ENCODE measurements around the gene TMEM117. TPM values are rescaled to one million over a fixed set of nuclear protein-coding genes. Genes with fewer than 3 reads are reported as not detected.

The TMEM117 gene
- total RNA-seq, 2 donors from 2014 or later, result 7.3 to 30.8 TPM

DNA sequence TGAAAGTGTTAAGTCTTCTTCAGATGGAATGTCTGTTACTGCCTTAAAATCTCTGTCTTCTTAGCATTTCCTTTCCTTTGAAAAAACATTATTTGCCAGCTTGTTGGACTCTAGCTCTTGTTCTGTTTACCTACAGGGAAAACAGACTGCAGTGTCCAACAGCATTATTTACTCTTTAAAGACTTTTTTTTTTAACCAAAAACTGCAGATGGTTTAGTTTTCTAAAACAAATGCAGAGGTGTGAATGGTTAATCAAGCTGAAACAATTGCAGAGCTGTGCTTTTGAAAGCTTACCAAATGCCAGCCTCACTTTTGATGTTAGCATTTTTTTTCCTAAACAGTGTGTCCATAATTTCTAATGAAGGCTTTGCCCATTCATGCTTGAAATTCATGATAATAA is 323.3 kb downstream of the TMEM117 start:
- Histone ChIP-seq H3K36me3 (no peaks in the 10 kb centered on the region), H3K27ac (no peak overlapping the region), H3K9me3 (no peaks in the 10 kb centered on the region), H3K4me1 (ENCODE audit: control insufficient read depth in 1 of 2, low read depth in 2 of 2) (peaks cover 4 to 11% of the 10 kb centered on the region in 2 donors), H3K27me3 (replicated peaks; ENCODE audit: insufficient read depth) (no peaks in the 10 kb centered on the region), H3K4me3 (no peak overlapping the region)
- no peak for ATAC-seq (ENCODE audit: insufficient number of reproducible peaks, low FRiP score, low read depth)
- TF ChIP-seq, protein P1, sequence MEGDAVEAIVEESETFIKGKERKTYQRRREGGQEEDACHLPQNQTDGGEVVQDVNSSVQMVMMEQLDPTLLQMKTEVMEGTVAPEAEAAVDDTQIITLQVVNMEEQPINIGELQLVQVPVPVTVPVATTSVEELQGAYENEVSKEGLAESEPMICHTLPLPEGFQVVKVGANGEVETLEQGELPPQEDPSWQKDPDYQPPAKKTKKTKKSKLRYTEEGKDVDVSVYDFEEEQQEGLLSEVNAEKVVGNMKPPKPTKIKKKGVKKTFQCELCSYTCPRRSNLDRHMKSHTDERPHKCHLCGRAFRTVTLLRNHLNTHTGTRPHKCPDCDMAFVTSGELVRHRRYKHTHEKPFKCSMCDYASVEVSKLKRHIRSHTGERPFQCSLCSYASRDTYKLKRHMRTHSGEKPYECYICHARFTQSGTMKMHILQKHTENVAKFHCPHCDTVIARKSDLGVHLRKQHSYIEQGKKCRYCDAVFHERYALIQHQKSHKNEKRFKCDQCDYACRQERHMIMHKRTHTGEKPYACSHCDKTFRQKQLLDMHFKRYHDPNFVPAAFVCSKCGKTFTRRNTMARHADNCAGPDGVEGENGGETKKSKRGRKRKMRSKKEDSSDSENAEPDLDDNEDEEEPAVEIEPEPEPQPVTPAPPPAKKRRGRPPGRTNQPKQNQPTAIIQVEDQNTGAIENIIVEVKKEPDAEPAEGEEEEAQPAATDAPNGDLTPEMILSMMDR (IDR thresholded peaks at IDR 0.05), result no peak
- no peak for DNase-seq (ENCODE audit: low spot score)

DNA sequence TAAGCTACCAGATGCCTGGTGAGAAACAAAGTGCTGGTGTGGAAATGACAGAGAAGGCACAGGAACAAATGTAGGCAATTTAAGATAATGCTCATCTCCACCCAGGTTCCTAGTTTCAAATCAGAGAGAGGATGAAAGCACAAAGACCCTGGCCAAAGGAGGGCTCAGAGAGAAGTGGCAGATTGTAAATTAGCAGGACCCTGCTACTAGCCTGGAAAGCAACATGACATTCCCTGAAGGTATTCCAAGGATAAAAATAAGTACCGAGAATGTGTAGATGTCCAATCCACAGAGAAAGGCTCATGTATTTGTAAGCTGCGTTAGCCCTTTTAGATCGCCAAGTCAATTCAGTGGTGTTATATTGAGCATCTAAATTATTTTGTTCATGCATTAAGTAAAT is 324.0 kb downstream of the TMEM117 start:
- TF ChIP-seq, protein P1 (IDR thresholded peaks at IDR 0.05), result no peak
- no peak overlapping the region for H3K4me3 ChIP-seq
- H3K27ac ChIP-seq, result no peak overlapping the region
- no peaks in the 10 kb centered on the region for H3K36me3 ChIP-seq
- DNase-seq (ENCODE audit: low spot score), result no peak
- H3K4me1 ChIP-seq (ENCODE audit: control insufficient read depth in 1 of 2, low read depth in 2 of 2), result peaks cover under 1 to 7% of the 10 kb centered on the region in 2 donors
- no peaks in the 10 kb centered on the region for H3K9me3 ChIP-seq
- ATAC-seq (ENCODE audit: insufficient number of reproducible peaks, low FRiP score, low read depth), result no peak
- no peaks in the 10 kb centered on the region for H3K27me3 ChIP-seq (replicated peaks; ENCODE audit: insufficient read depth)

DNA sequence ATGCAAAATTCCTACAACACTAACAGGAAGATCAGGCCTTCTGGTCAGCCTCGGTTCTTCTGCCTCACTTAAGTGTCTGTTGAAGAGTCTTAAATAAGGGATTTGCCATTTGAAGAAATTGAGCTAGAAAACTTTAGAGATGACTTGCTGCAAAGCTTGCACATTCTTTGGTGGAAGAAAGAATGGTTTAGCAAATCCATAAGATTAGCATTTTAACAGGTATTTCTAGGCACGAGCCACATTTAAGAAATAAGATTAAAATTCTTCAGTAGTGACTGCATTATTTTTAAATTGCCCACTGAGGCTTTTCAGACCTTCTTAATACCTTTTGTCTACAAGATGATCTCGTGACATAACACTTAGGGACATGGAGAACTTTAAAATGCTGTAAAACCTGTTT is 327.1 kb downstream of the TMEM117 start:
- TF ChIP-seq, protein P1 (IDR thresholded peaks at IDR 0.05), result no peak
- no peak for DNase-seq (ENCODE audit: low spot score)
- H3K36me3 ChIP-seq, result no peaks in the 10 kb centered on the region
- ATAC-seq (ENCODE audit: insufficient number of reproducible peaks, low FRiP score, low read depth), result no peak
- H3K27ac ChIP-seq, result no peak overlapping the region
- no peaks in the 10 kb centered on the region for H3K4me1 ChIP-seq (ENCODE audit: control insufficient read depth in 1 of 2, low read depth in 2 of 2)
- no peak overlapping the region for H3K4me3 ChIP-seq
- no peaks in the 10 kb centered on the region for H3K9me3 ChIP-seq
- no peaks in the 10 kb centered on the region for H3K27me3 ChIP-seq (replicated peaks; ENCODE audit: insufficient read depth)

DNA sequence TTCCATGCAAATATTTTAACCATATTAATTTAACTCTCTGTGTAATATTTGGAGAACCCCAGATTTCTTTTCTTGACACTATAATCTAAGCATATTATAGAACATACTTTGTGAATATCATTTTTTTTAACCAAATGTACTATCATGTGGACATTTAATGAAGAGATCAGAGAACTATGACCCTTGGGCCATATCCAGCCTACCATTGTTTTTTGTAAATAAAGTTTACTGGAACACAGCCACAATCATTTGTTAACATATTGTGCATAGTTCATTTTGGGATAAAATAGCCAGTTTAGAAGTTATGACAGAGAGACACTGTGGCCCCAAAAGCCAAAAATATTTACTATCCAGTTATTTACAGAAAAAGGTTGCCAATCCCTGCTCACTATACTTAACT is 338.2 kb downstream of the TMEM117 start:
- H3K4me1 ChIP-seq (ENCODE audit: control insufficient read depth in 1 of 2, low read depth in 2 of 2), result no peaks in the 10 kb centered on the region
- no peak for DNase-seq (ENCODE audit: low spot score)
- TF ChIP-seq, protein P1 (IDR thresholded peaks at IDR 0.05), result no peak
- no peak for ATAC-seq (ENCODE audit: insufficient number of reproducible peaks, low FRiP score, low read depth)
- no peak overlapping the region for H3K4me3 ChIP-seq
- no peaks in the 10 kb centered on the region for H3K36me3 ChIP-seq
- no peak overlapping the region for H3K27ac ChIP-seq
- H3K9me3 ChIP-seq, result no peaks in the 10 kb centered on the region
- H3K27me3 ChIP-seq (replicated peaks; ENCODE audit: insufficient read depth), result no peaks in the 10 kb centered on the region

DNA sequence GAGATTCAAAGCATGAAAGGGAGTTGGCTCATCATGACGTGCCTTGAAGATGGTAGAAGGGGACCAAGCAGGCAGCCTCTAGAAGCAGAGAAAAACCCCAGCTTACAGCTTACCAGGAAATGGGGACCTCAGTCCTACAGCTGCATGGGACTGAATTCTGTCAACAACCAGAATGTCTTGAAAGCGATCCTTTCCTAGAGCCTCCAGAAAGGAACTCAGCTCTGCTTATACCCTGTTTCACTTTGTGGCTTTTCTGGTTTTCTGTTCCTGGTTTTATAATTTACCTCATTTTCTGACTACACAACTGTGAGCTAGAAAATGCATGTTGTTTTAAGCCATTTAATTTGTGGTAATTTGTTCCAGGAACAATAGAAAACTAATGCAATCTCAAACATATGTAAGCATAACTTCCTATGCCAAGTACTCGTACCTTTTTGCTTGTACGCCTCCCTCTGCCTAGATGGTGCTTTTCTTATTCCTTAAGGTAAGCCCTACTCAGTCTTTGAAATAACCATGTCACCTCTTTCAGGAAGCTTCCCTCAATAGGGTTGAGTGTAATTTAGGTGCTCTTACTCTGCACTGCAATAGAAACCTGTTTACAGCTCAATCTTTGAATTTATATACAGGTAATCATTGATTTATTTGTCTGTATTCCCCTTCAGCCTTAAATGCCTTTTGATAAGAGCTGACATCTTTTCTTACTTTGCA is 348.8 kb downstream of the TMEM117 start:
- Histone ChIP-seq H3K27me3 (replicated peaks; ENCODE audit: insufficient read depth) (no peaks in the 10 kb centered on the region), H3K36me3 (no peaks in the 10 kb centered on the region), H3K27ac (no peak overlapping the region), H3K4me3 (no peak overlapping the region), H3K4me1 (ENCODE audit: control insufficient read depth in 1 of 2, low read depth in 2 of 2) (no peaks in the 10 kb centered on the region), H3K9me3 (no peaks in the 10 kb centered on the region)
- DNase-seq (ENCODE audit: low spot score), result no peak
- ATAC-seq (ENCODE audit: insufficient number of reproducible peaks, low FRiP score, low read depth), result no peak
- TF ChIP-seq, protein P1 (IDR thresholded peaks at IDR 0.05), result no peak
